Measurements from ENCODE around the gene SPATA21. TPM values are rescaled to one million over a fixed set of nuclear protein-coding genes. Genes with fewer than 3 reads are reported as not detected.

SPATA21 gene
- total and polyA plus RNA-seq, 10 of the 15 experiments (the other 5 are each of a cell fraction or from before 2014, with no cell fraction given): 0.05 to 1.1 (median 0.24) TPM; not detected in 1

DNA sequence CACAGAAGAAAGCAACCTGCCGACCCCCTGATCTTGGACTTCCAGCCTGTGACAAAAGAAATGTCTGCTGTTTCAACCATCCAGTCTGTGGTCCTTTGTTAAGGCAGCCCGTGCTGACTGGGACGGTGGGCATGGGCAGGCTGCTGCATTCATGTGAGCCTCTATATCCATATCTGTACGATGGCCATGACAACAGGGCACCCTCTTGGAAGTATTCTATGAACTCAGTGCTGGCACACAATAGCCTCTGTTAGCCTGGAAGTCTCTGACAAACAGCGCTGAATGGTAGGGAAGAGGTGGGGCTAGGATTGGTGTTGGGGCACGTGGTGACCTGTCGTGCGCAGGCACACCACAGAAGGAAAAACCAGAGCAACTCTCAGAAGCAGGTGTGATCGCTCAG is 30.4 kb downstream of the SPATA21 start:
- H3K4me2 ChIP-seq (ENCODE audit: control insufficient read depth, insufficient read depth): no peak overlapping the region
- DNase-seq (ENCODE audit: low read depth, low spot score): no peak
- H3K27me3 ChIP-seq (replicated peaks in 1 of 2; ENCODE audit: control insufficient read depth in 2 of 2, insufficient read depth in 2 of 2, low read length in 1 of 2): peaks cover 0 to 2% of the 10 kb centered on the region in 2 experiments; a peak in 1 of 4 replicates
- ChIA-PET SMC1A (ENCODE audit: uncharacterized antibody, unreplicated experiment) (interaction anchor here (2.7 kb wide), 1 partner anchor 19 kb away, joined by 11 read pairs; no protein-coding TSS in a partner anchor), CTCF (no interaction called here), POLR2A (interaction anchor here (0.6 kb wide), 1 partner anchor 31 kb away, joined by 7 read pairs; no protein-coding TSS in a partner anchor), RAD21 (ENCODE audit: unreplicated experiment) (no interaction called here)
- H3K79me2 ChIP-seq (ENCODE audit: control insufficient read depth, insufficient read depth, low read length): no peaks in the 10 kb centered on the region
- no peaks in the 10 kb centered on the region for H3K36me3 ChIP-seq (ENCODE audit: control insufficient read depth in 2 of 2, insufficient read depth in 2 of 2, low read length in 1 of 2)
- BruUV-seq (replicated peaks): no TSS peak
- H3K4me3 ChIP-seq: no peak overlapping the region
- ATAC-seq: no peak
- H3K4me1 ChIP-seq (ENCODE audit: control insufficient read depth, insufficient read depth, low read length): no peaks in the 10 kb centered on the region
- no peak overlapping the region for H2AFZ ChIP-seq (ENCODE audit: control insufficient read depth, low read depth, low read length)
- 68% methylated on average over 9 of the region's 9 CpGs for WGBS (ENCODE audit: insufficient coverage, insufficient replicate concordance, low lambda C conversion rate, missing lambda C conversion rate)
- in situ Hi-C loops (cut with MboI) (no loop called here), intact Hi-C loops (cut with micrococcal nuclease; ENCODE audit: unreplicated experiment) (no loop called here)
- FAIRE-seq: no peak
- H3K9me3 ChIP-seq (replicated peaks; ENCODE audit: control insufficient read depth, insufficient read depth, low read length): no peaks in the 10 kb centered on the region
- H3K27ac ChIP-seq (ENCODE audit: control insufficient read depth, insufficient read depth): no peak overlapping the region
- TF ChIP-seq CHD1 (IDR thresholded peaks at IDR 0.05; ENCODE audit: low read depth, low read length) (no peak), SP1 (IDR thresholded peaks at IDR 0.05; ENCODE audit: low read depth, low read length) (no peak), NFIC (IDR thresholded peaks at IDR 0.05; ENCODE audit: low read depth, low read length) (no peak), USF1 (IDR thresholded peaks at IDR 0.05; ENCODE audit: borderline replicate concordance, extremely low read length, insufficient read depth, low read depth, low read length) (no peak), MAX (IDR thresholded peaks at IDR 0.05; ENCODE audit: low read depth, low read length) (no peak), PML (IDR thresholded peaks at IDR 0.05; ENCODE audit: low read length) (no peak), NFYA (IDR thresholded peaks at IDR 0.05; ENCODE audit: borderline replicate concordance, low read depth, low read length) (no peak), SUZ12 (IDR thresholded peaks at IDR 0.05; ENCODE audit: unreplicated experiment) (no peak)
- TF ChIP-seq, protein P1, sequence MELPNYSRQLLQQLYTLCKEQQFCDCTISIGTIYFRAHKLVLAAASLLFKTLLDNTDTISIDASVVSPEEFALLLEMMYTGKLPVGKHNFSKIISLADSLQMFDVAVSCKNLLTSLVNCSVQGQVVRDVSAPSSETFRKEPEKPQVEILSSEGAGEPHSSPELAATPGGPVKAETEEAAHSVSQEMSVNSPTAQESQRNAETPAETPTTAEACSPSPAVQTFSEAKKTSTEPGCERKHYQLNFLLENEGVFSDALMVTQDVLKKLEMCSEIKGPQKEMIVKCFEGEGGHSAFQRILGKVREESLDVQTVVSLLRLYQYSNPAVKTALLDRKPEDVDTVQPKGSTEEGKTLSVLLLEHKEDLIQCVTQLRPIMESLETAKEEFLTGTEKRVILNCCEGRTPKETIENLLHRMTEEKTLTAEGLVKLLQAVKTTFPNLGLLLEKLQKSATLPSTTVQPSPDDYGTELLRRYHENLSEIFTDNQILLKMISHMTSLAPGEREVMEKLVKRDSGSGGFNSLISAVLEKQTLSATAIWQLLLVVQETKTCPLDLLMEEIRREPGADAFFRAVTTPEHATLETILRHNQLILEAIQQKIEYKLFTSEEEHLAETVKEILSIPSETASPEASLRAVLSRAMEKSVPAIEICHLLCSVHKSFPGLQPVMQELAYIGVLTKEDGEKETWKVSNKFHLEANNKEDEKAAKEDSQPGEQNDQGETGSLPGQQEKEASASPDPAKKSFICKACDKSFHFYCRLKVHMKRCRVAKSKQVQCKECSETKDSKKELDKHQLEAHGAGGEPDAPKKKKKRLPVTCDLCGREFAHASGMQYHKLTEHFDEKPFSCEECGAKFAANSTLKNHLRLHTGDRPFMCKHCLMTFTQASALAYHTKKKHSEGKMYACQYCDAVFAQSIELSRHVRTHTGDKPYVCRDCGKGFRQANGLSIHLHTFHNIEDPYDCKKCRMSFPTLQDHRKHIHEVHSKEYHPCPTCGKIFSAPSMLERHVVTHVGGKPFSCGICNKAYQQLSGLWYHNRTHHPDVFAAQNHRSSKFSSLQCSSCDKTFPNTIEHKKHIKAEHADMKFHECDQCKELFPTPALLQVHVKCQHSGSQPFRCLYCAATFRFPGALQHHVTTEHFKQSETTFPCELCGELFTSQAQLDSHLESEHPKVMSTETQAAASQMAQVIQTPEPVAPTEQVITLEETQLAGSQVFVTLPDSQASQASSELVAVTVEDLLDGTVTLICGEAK (IDR thresholded peaks at IDR 0.05; ENCODE audit: borderline replicate concordance): no peak
- H4K20me1 ChIP-seq (ENCODE audit: control insufficient read depth, insufficient read depth): no peaks in the 10 kb centered on the region
- no peak overlapping the region for H3K9ac ChIP-seq (ENCODE audit: control insufficient read depth, insufficient read depth, low read length)

Data from GM12878 (cell line).